Activated naive CD8-positive, alpha-beta T cell (primary cell): ENCODE results near the gene ADARB2.
"Not testable (repeated sequence)": the region's sequence is repeated elsewhere in the genome, so short reads cannot be mapped to it uniquely, and the experiment has no call there.

Experiments
- H3K27ac Mint-ChIP-seq: one replicate; pipeline ENCODE4 v1.8.0; 2021; ENCODE audit warnings: mixed read lengths
- H3K27me3 Mint-ChIP-seq: one replicate; pipeline ENCODE4 v1.8.0; 2021; ENCODE audit warnings: mixed read lengths
- H3K36me3 Mint-ChIP-seq: one replicate; pipeline ENCODE4 v1.8.0; 2021; ENCODE audit warnings: mixed read lengths
- H3K4me1 Mint-ChIP-seq: one replicate; pipeline ENCODE4 v1.8.0; 2021; ENCODE audit warnings: low read depth, mixed read lengths
- H3K4me3 Mint-ChIP-seq: one replicate; pipeline ENCODE4 v1.8.0; 2021; ENCODE audit warnings: mild to moderate bottlenecking, mixed read lengths
- H3K9me3 Mint-ChIP-seq: one replicate; pipeline ENCODE4 v1.8.0; 2021; ENCODE audit warnings: low read depth, mixed read lengths

Gene ADARB2

GRCh38 chr10:1617376-1618317 lies 119.7 kb downstream of the ADARB2 start:
- not testable (repeated sequence) for H3K4me1 Mint-ChIP-seq, H3K27me3 Mint-ChIP-seq, H3K27ac Mint-ChIP-seq, H3K4me3 Mint-ChIP-seq, H3K9me3 Mint-ChIP-seq, H3K36me3 Mint-ChIP-seq

GRCh38 chr10:1616701-1617100 lies 120.6 kb downstream of the ADARB2 start:
- H3K4me3 Mint-ChIP-seq, H3K27ac Mint-ChIP-seq, H3K4me1 Mint-ChIP-seq, H3K27me3 Mint-ChIP-seq, H3K9me3 Mint-ChIP-seq, H3K36me3 Mint-ChIP-seq: not testable (repeated sequence)

- no peaks in the 10 kb centered on the region for H3K36me3 Mint-ChIP-seq
- no peak overlapping the region for H3K4me3 Mint-ChIP-seq
- no peak overlapping the region for H3K27ac Mint-ChIP-seq
- peaks cover 10% of the 10 kb centered on the region for H3K27me3 Mint-ChIP-seq
- H3K4me1 Mint-ChIP-seq, result peaks cover 2% of the 10 kb centered on the region
- H3K9me3 Mint-ChIP-seq, result peaks cover 6% of the 10 kb centered on the region
Measured at GRCh38 chr10:1615186-1615954, 122.0 kb downstream of the ADARB2 start.

- no peaks in the 10 kb centered on the region for H3K36me3 Mint-ChIP-seq
- H3K27me3 Mint-ChIP-seq, result peaks cover 12% of the 10 kb centered on the region
- no peak overlapping the region for H3K27ac Mint-ChIP-seq
- H3K9me3 Mint-ChIP-seq, result peaks cover under 1% of the 10 kb centered on the region
- no peak overlapping the region for H3K4me3 Mint-ChIP-seq
- peaks cover 10% of the 10 kb centered on the region for H3K4me1 Mint-ChIP-seq
Measured at GRCh38 chr10:1613511-1613910, 123.8 kb downstream of the ADARB2 start.

- H3K4me1 Mint-ChIP-seq, result peaks cover 13% of the 10 kb centered on the region
- no peak overlapping the region for H3K4me3 Mint-ChIP-seq
- no peak overlapping the region for H3K27ac Mint-ChIP-seq
- peaks cover 17% of the 10 kb centered on the region for H3K27me3 Mint-ChIP-seq
- H3K9me3 Mint-ChIP-seq, result no peaks in the 10 kb centered on the region
- H3K36me3 Mint-ChIP-seq, result no peaks in the 10 kb centered on the region
Measured at GRCh38 chr10:1612908-1613307, 124.4 kb downstream of the ADARB2 start.

GRCh38 chr10:1611936-1612550 lies 125.3 kb downstream of the ADARB2 start:
- no peak overlapping the region for H3K27ac Mint-ChIP-seq
- peaks cover 13% of the 10 kb centered on the region for H3K4me1 Mint-ChIP-seq
- H3K36me3 Mint-ChIP-seq, result no peaks in the 10 kb centered on the region
- peaks cover 20% of the 10 kb centered on the region for H3K27me3 Mint-ChIP-seq
- H3K9me3 Mint-ChIP-seq, result no peaks in the 10 kb centered on the region
- H3K4me3 Mint-ChIP-seq, result no peak overlapping the region

- no peaks in the 10 kb centered on the region for H3K9me3 Mint-ChIP-seq
- no peaks in the 10 kb centered on the region for H3K36me3 Mint-ChIP-seq
- H3K4me3 Mint-ChIP-seq, result no peak overlapping the region
- peaks cover 13% of the 10 kb centered on the region for H3K4me1 Mint-ChIP-seq
- H3K27me3 Mint-ChIP-seq, result peaks cover 25% of the 10 kb centered on the region
- no peak overlapping the region for H3K27ac Mint-ChIP-seq
Measured at GRCh38 chr10:1610986-1611770, 126.1 kb downstream of the ADARB2 start.

- H3K27me3 Mint-ChIP-seq, result peaks cover 25% of the 10 kb centered on the region
- no peak overlapping the region for H3K27ac Mint-ChIP-seq
- peaks cover 13% of the 10 kb centered on the region for H3K4me1 Mint-ChIP-seq
- H3K9me3 Mint-ChIP-seq, result no peaks in the 10 kb centered on the region
- H3K36me3 Mint-ChIP-seq, result no peaks in the 10 kb centered on the region
- no peak overlapping the region for H3K4me3 Mint-ChIP-seq
Measured at GRCh38 chr10:1609648-1609970, 127.7 kb downstream of the ADARB2 start.

- Mint-ChIP-seq H3K36me3 (no peaks in the 10 kb centered on the region), H3K27me3 (peaks cover 25% of the 10 kb centered on the region), H3K4me3 (no peak overlapping the region), H3K9me3 (no peaks in the 10 kb centered on the region), H3K27ac (no peak overlapping the region), H3K4me1 (peaks cover 13% of the 10 kb centered on the region)
Measured at GRCh38 chr10:1608851-1609647, 128.3 kb downstream of the ADARB2 start.

- no peaks in the 10 kb centered on the region for H3K36me3 Mint-ChIP-seq
- H3K4me3 Mint-ChIP-seq, result no peak overlapping the region
- H3K9me3 Mint-ChIP-seq, result no peaks in the 10 kb centered on the region
- peaks cover 13% of the 10 kb centered on the region for H3K4me1 Mint-ChIP-seq
- H3K27ac Mint-ChIP-seq, result no peak overlapping the region
- peaks cover 25% of the 10 kb centered on the region for H3K27me3 Mint-ChIP-seq
Measured at GRCh38 chr10:1608408-1608807, 128.9 kb downstream of the ADARB2 start.

GRCh38 chr10:1607466-1607865 lies 129.9 kb downstream of the ADARB2 start:
- H3K27me3 Mint-ChIP-seq, result peaks cover 25% of the 10 kb centered on the region
- no peaks in the 10 kb centered on the region for H3K36me3 Mint-ChIP-seq
- no peak overlapping the region for H3K27ac Mint-ChIP-seq
- H3K9me3 Mint-ChIP-seq, result no peaks in the 10 kb centered on the region
- no peak overlapping the region for H3K4me3 Mint-ChIP-seq
- peaks cover 11% of the 10 kb centered on the region for H3K4me1 Mint-ChIP-seq

- Mint-ChIP-seq H3K4me3 (no peak overlapping the region), H3K9me3 (no peaks in the 10 kb centered on the region), H3K27me3 (peaks cover 20% of the 10 kb centered on the region)
Measured at GRCh38 chr10:1605999-1606940, 131.1 kb downstream of the ADARB2 start.

GRCh38 chr10:1605121-1605520 lies 132.2 kb downstream of the ADARB2 start:
- Mint-ChIP-seq H3K4me1 (peaks cover 11% of the 10 kb centered on the region), H3K36me3 (no peaks in the 10 kb centered on the region), H3K4me3 (no peak overlapping the region), H3K27me3 (peaks cover 18% of the 10 kb centered on the region), H3K9me3 (no peaks in the 10 kb centered on the region), H3K27ac (no peak overlapping the region)

More at GRCh38 chr10:1605999-1606940, 131.1 kb downstream of the ADARB2 start:
- H3K36me3 Mint-ChIP-seq, result no peaks in the 10 kb centered on the region
- peaks cover 11% of the 10 kb centered on the region for H3K4me1 Mint-ChIP-seq
- H3K27ac Mint-ChIP-seq, result no peak overlapping the region
